ENCODE data around the gene STMP1. TPM values are rescaled to one million over a fixed set of nuclear protein-coding genes. Genes with fewer than 3 reads are reported as not detected.

The STMP1 gene
- total and polyA plus RNA-seq, 2 of the 4 experiments (the other 2 are of a cell fraction) = 6.1 to 28.3 TPM

GRCh38 chr7:135644154-135644553 lies 18.2 kb upstream of the STMP1 start:
- Histone ChIP-seq H4K8ac (ENCODE audit: low read depth in 2 of 2, low read length in 2 of 2) (no peak overlapping the region), H3K4me2 (ENCODE audit: low read depth, low read length) (no peak overlapping the region), H2BK20ac (ENCODE audit: low read depth, low read length) (no peak overlapping the region), H3K14ac (replicated peaks; ENCODE audit: low read depth, low read length) (no peak overlapping the region), H3K27ac (ENCODE audit: insufficient read depth, low read length) (no peak overlapping the region), H3K9me3 (ENCODE audit: control insufficient read depth, insufficient read depth, low read length) (no peaks in the 10 kb centered on the region), H3K9ac (ENCODE audit: low read depth, low read length) (no peak overlapping the region), H3K23ac (ENCODE audit: low read depth, low read length) (no peak overlapping the region), H3K79me1 (ENCODE audit: low read depth in 1 of 2, low read length in 2 of 2) (no peaks in the 10 kb centered on the region), H2BK15ac (ENCODE audit: low read depth, low read length) (no peak overlapping the region), H3K27me3 (ENCODE audit: control insufficient read depth, insufficient read depth, low read length) (no peaks in the 10 kb centered on the region), H2BK5ac (ENCODE audit: low read depth, low read length, poor library complexity, severe bottlenecking) (no peak overlapping the region), H3K56ac (ENCODE audit: extremely low read depth, insufficient read depth, low read length) (no peak overlapping the region), H2AK9ac (replicated peaks; ENCODE audit: low read depth, low read length, poor library complexity) (no peak overlapping the region), H3K4me1 (ENCODE audit: control insufficient read depth, insufficient read depth, low read length) (no peaks in the 10 kb centered on the region), H3K9me1 (ENCODE audit: insufficient read depth, low read length) (no peaks in the 10 kb centered on the region), H4K5ac (ENCODE audit: low read depth, low read length) (no peak overlapping the region), H4K91ac (ENCODE audit: insufficient read depth, low read depth, low read length) (no peak overlapping the region), H3K4me3 (ENCODE audit: insufficient read depth, low read depth, low read length) (no peak overlapping the region), H3K4ac (ENCODE audit: low read depth, low read length) (no peak overlapping the region), H3K36me3 (ENCODE audit: control insufficient read depth, insufficient read depth, low read length) (peaks cover 17% of the 10 kb centered on the region), H4K20me1 (ENCODE audit: insufficient read depth, low read length) (no peaks in the 10 kb centered on the region), H2BK120ac (ENCODE audit: low read depth, low read length) (no peak overlapping the region), H2AFZ (replicated peaks; ENCODE audit: low read length, poor library complexity) (no peak overlapping the region), H2AK5ac (ENCODE audit: low read depth, low read length) (no peak overlapping the region), H3K18ac (ENCODE audit: low read depth, low read length) (no peak overlapping the region)
- ChIA-PET POLR2A (ENCODE audit: unreplicated experiment) (no interaction called here), CTCF (interaction anchor here (1.7 to 2.2 kb wide), 3 partner anchors 15 to 20 kb away, joined by 7 to 9 read pairs (median 9); partner anchors contain the start of gene STMP1)
- in situ Hi-C loops (cut with MboI; ENCODE audit: low sequenced_read_pairs) = loop anchor here (10.0 kb wide), 1 partner anchor 369 kb away; no protein-coding TSS in a partner anchor
- intact Hi-C loops (cut with micrococcal nuclease) = loop anchor here (2.0 to 10.0 kb wide), 3 partner anchors 23 to 959 kb away; no protein-coding TSS in a partner anchor
- TF ChIP-seq CTCF (conservative IDR thresholded peaks at IDR 0.05; ENCODE audit: low read depth, low read length) = no peak
- no peak for TF ChIP-seq SMC3 (IDR thresholded peaks at IDR 0.05; ENCODE audit: low read depth, low read length)
- TF ChIP-seq CEBPB (IDR thresholded peaks at IDR 0.05; ENCODE audit: low read depth, low read length) = peak; percentile 77
- BruUV-seq (replicated peaks) = no TSS peak
- WGBS, 2 experiments (ENCODE audit: extremely low coverage in 2 of 2, insufficient read length in 1 of 2) = no CpG with 5 or more reads among the region's 3 CpGs
- DNase-seq = peak; percentile 12
- dilution Hi-C loops (cut with HindIII; ENCODE audit: low sequenced_read_pairs, unreplicated experiment) = no loop called here
- no peak for ATAC-seq (ENCODE audit: low read depth)

Measured in IMR-90 (cell line).